Omental fat pad (tissue), 4 donors: ENCODE data around the gene CCAR1. TPM values are rescaled to one million over a fixed set of nuclear protein-coding genes. Genes with fewer than 3 reads are reported as not detected.
"Not testable (repeated sequence)": the region's sequence is repeated elsewhere in the genome, so short reads cannot be mapped to it uniquely, and the experiment has no call there.

Experiments
- ATAC-seq: fragments of 150-250 bp; one replicate; pipeline ENCODE4 v1.9.1; 2016; ENCODE audit warnings: mild to moderate bottlenecking, moderate library complexity; ENCODE audit not compliant: low FRiP score
- DNase-seq: peaks from one replicate; pipeline ENCODE4 v3.0.0-alpha.2; 2019; ENCODE audit warnings: low spot score
- small RNA-seq: library from RNA; depleted of rRNA; stranded (forward); fragments of <200 nt; gene quantifications from one replicate; pipeline ENCODE3, GENCODE V24; 2016
- total RNA-seq, 4 donors: library from RNA; depleted of rRNA; stranded (reverse); fragments of >200 nt; gene quantifications; one replicate each; pipeline ENCODE4 v1.1.0, GENCODE V29; 2016
- TF ChIP-seq, protein P1 (sequence below), 3 donors: fragments of 450-650 bp; IDR thresholded peaks; one replicate each; pipeline ENCODE4 v1.5.1; 2016 to 2017; ENCODE audit warnings: antibody characterized with exemption in 3 of 3, mild to moderate bottlenecking in 3 of 3, moderate library complexity in 2 of 3

CCAR1 gene
- total RNA-seq, 4 donors from 2014 or later, result 46.1 to 64.8 (median 53.1) TPM

DNA sequence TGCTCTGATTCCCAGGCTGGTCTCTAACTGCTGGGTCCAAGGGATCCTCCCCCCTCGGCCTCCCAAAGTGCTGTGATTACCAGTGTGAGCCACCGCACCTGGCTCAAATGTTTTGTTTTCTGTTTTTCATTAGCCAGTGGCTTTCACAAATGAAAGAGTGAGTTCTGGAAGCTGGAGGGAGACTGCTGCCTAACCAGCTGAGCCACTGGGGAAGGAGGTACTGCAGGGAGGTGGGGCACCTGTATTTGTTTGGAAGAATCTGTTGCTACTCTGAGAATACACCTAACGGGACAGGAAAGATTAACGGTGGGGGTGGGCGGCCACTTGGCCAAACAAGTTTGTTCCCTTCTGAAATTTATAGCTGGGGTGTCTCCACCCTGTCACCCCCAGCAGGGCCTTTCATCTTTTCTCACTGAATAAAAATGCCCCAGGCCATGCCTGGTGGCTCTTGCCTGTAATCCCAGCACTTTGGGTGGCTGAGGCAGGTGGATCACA lies 111.0 kb downstream of the CCAR1 start:
- no peak for ATAC-seq
- no peak for DNase-seq
- TF ChIP-seq, protein P1, sequence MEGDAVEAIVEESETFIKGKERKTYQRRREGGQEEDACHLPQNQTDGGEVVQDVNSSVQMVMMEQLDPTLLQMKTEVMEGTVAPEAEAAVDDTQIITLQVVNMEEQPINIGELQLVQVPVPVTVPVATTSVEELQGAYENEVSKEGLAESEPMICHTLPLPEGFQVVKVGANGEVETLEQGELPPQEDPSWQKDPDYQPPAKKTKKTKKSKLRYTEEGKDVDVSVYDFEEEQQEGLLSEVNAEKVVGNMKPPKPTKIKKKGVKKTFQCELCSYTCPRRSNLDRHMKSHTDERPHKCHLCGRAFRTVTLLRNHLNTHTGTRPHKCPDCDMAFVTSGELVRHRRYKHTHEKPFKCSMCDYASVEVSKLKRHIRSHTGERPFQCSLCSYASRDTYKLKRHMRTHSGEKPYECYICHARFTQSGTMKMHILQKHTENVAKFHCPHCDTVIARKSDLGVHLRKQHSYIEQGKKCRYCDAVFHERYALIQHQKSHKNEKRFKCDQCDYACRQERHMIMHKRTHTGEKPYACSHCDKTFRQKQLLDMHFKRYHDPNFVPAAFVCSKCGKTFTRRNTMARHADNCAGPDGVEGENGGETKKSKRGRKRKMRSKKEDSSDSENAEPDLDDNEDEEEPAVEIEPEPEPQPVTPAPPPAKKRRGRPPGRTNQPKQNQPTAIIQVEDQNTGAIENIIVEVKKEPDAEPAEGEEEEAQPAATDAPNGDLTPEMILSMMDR (IDR thresholded peaks at IDR 0.05), result no peak

DNA sequence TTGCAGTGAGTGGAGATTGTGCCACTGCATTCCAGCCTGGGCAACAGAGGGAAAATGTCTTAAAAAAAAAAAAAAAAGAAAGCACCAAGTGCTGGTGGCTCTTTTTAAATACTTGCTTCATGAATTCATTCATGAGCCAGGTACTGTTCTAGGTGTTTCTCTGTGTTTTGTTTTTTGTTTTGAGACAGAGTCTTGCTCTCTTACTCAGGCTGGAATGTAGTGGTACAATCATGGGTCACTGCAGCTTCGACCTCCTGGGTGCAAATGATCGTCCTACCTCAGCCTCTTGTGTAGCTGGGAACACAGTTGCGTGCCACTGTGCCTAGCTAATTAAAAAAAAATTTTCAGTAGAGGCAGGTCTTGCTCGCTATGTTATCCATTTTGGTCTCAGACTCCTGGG lies 111.6 kb downstream of the CCAR1 start:
- TF ChIP-seq, protein P1 (IDR thresholded peaks at IDR 0.05), result no peak
- DNase-seq, result no peak
- no peak for ATAC-seq

DNA sequence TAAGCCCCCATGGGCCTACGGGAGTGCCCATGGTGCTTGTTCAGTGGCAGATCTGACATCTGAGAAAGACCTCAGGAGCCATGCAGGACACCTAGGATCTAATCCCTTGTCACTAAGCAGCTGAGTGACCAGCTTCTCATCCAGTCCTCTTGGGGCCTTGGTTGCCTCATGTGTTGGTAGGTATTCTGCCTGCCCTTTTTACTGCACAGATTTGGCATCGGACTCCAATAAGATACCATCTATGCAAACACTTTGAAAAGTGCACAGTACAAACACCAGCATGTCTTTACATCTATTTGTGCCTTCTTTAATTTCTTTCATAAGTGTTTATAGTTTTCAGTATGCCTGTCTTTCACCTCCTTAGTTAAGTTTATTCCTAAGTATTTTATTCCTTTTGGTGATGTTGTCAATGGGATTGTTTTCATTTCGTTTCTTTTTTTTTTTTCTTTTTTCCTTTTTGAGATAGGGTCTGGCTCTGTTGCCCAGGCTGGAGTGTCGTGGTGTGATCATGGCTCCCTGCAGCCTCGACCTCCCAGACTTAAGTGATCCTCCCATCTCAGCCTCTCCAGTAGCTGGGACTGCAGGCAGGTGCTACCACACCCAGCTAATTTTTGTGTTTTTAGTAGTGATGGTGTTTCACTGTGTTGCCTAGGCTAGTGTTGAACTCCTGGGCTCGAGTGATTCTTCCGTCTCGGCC lies 116.7 kb downstream of the CCAR1 start:
- TF ChIP-seq, protein P1 (IDR thresholded peaks at IDR 0.05), result no peak
- ATAC-seq (no peak), DNase-seq (no peak)

DNA sequence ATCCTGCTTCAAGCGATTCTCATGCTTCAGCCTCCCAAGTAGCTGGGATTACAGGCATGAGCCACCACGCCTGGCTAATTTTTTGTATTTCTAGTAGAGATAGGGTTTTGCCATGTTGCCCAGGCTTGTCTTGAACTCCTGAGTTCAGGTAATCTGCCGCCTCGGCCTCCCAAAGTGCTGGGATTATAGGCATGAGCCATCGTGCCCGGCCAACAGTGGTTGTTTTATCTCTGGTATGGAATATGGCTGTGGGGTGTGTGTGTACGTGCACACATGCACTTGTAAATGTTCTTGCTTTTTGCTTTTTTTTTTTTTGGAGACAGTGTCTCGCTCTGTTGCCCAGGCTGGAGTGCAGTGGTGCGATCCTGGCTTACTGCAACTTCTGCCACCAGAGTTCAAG lies 119.6 kb downstream of the CCAR1 start:
- not testable (repeated sequence) for DNase-seq, ATAC-seq

Small RNAs within 50 kb of the gene (small RNA-seq; reads per million reads assigned to genes)
- gene MIR1254-1 (not detected), gene RF00019 (not detected)

Other genes starting within 250 kb of the CCAR1 start
- gene DNA2, start 249.3 kb upstream of the CCAR1 start, total RNA-seq, result 1 to 10 TPM; 2.3 to 4.1 (median 3.3) TPM
- gene SLC25A16, start 193.7 kb upstream of the CCAR1 start, total RNA-seq, result 10 to 100 TPM; 22.9 to 64.3 (median 28.6) TPM
- gene TET1, start 160.9 kb upstream of the CCAR1 start, total RNA-seq, result 1 to 10 TPM; 3.1 to 7.1 (median 6.2) TPM
- 10 to 100 TPM in 1 of 4 donors, 1 to 10 TPM in 3; 3.2 to 16.0 (median 5.0) TPM for gene STOX1, start 106.3 kb downstream of the CCAR1 start, total RNA-seq
- gene DDX50, start 180.1 kb downstream of the CCAR1 start, total RNA-seq, result 10 to 100 TPM; 25.4 to 39.0 (median 30.1) TPM
- gene DDX21, start 234.9 kb downstream of the CCAR1 start, total RNA-seq, result 100 to 1,000 TPM in 2 of 4 donors, 10 to 100 TPM in 2; 46.0 to 340 (median 92.6) TPM